Effector CD8-positive, alpha-beta T cell (primary cell): Measurements from ENCODE around the gene PIGM.

Experiments used
- DNase-seq: peaks from one replicate; lab custom pipeline; 2025; lab: John Stamatoyannopoulos, UW

Gene PIGM

DNA sequence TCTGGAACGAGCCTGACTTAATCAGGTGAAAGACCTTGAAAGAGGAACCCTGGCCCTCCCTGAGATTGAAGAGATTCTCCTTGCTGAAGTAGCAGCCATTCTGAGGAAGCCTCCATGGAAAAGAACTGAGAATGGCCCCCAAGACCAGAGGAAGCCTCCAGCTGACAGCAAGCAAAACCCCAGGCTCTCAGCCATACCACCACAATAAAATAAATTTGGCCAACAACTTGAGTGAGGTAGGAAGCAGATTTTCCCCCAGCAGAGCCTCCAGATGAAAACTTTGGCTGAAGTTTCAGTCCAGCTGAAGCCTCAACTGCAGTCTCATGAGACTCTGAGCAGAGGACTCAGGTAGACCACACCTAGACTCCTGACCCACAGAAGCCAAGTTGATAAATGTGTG is 43.8 kb downstream of the PIGM start:
- no peak for DNase-seq

DNA sequence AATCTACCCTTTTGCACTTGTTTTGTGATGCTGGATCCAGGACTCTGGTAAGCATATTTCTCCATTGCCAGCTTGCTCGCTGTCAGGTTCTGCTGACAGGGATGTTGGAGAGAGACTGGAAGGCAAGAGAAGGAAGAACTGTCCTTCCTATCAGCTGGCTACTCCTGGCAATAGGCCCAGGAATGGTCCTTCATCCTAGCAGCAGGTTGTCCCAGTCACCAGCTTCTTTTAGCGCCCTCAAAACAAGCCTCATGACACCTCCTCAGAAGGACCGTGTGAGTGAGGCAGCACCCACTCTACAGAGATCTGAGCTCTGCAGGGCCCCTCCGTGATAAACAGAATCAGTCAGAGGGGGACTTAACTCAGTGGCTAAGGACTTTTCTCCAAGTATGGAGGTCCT is 44.6 kb downstream of the PIGM start:
- no peak for DNase-seq

DNA sequence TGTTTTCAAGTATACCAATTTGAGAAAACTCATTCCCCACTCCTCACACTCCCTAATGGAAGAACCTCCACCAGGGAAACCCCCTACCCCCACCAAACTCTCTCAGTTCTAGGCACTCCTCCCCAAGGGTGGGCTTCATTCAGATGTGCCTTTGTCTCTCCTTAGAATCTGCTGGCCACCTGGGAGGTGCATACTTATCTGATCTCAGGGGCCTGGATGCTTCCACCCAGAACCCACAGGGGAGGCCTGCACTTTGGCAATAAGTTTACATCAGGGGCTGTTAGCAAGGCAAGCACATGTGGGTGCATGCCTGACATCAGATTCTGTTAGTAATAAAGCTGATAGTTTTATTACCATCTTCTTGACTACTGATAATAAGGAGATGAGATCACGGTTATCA is 45.3 kb downstream of the PIGM start:
- DNase-seq = no peak

DNA sequence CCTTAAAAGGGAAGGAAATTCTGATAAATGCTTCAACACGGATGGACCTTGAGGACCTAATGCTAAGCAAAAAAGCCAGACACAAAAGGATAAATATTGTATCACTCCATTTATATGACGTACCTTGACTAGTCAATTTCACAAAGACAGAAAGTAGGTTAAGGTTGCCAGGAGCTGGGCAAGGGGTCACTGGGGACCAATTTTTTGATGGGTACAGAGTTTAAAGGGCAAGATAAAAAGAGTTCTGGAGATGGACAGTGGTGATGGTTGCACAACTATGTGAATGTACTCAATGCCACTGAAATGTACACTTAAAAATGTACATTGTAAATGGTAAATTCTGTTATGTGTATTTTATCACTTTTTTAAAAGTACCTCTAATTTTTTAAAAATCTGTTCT is 45.7 kb downstream of the PIGM start:
- DNase-seq = no peak

DNA sequence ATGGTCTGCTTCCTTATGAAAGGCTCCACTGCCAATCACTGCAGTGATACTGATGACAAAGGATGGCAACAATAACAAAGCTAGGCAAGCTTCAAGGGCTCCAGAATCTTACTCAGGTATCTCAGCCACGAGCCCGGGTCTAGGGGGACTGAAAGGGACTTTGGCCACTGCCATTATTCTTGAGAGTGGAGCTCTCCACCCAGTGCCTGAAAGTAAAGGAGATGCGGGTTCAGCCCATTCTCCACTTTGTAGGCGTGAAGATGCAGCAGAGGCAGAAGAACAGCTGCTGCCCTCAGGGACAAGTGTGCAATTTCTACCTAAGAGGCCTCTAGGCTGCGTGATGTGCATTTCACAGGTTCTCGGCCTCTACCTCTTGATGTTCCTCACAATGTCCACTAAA is 46.3 kb downstream of the PIGM start:
- no peak for DNase-seq

DNA sequence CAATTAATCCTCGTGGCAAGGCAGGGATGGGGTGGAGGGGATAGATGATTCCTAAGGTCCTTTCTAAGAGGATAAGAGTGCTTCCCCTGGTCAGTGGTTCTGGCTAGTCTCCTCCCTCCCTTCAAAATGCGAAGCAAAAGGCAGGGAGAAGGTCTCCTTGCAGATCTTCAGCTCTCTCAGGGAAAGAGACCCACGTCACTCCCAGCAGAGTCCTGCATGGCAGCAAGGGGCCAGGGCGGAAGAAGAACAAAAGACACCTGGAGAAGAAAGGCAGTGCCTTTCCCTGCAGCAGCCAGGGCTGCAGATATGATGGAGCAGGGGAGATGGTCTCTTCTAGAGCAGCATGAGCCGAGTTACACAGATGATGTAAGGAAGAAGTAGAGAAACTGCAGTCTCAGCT is 48.1 kb downstream of the PIGM start:
- DNase-seq = no peak

DNA sequence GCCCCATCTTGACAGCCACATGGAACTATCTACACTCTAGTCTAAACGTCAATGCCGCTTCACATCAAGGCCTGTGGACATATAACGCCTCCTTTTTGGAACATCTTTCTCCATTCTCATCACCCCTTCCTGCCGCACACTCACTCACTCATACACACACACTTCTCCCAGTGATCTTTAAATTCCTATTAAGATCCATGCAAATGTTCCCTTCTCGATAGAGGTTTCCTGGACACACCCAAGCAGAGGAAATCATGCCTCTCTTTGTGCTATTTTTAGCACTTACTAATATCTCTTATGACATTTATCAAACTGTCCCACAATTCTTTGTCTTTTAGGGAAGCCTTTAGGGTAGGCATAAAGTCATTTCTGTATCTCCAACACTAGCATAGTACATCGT is 49.5 kb downstream of the PIGM start:
- no peak for DNase-seq

DNA sequence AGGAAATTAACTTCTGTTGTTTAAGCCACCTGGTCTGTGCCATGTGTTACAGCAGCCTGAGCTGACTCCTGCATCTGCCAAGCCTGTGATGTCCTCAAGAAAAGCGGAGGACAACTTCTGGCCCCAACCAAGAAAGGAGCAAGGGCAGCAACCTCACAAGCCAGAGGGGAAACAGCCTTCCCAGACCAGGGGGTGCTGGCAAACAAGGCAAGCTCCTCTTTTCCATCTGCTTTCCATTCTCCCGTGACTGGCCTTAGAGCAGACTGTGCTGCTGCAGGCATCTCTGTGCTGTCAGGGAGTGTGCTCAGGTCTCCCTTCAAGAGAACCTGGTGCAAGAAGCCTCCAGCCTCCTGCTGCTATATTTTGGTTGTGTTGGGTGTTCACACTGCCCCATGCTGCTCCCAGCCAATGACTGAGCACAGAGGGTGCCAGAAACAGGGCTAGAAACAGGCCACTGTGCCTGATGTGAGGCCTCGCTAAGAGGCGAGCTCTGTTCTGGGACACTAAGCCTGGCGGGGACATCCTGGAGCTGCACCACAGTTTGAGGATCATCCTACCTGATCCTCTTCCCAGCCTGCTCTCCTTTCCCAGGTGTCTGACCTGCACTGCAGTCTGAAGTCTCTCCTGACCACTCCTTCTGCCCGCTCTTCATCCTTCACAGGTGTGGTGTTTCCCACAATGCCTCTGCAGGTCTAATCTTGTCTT is 50.3 kb downstream of the PIGM start:
- DNase-seq = no peak

DNA sequence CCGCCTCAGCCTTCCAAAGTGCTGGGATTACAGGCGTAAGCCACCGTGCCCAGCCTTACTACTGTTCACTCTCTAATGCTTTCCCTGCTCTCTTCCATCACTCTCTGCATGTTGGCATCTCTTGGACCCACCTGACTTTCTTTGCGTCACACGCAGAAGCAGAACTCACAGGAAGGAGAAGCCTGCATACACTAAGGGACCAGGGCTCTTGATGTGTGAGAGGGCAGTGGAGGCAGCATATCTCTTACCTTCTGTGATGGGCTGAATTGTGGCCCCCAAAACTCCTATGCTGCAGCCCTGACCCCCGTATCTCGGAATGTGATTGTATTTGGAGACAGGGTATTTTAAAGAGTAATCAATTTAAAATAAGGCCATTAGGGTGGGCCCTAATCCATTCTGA is 51.0 kb downstream of the PIGM start:
- no peak for DNase-seq

DNA sequence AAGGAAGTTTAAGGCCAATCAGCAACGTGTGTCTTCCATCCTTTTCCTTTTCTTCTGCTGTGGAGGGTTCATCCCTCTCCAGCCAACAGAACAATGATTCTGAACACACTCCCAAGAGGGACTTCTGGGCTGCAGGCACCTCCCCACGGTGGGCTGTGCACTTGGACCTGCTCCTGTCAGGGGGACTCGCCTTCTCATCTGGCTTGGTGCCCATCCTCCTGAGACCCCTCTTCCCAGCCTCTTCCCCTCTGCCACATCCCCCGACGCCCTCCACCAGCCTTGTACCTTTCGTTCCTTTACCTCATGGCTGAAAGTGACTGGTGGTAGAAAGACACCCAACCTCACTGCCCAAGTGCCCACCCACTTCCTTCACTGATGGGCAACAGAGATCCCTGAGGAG is 51.7 kb downstream of the PIGM start:
- no peak for DNase-seq

DNA sequence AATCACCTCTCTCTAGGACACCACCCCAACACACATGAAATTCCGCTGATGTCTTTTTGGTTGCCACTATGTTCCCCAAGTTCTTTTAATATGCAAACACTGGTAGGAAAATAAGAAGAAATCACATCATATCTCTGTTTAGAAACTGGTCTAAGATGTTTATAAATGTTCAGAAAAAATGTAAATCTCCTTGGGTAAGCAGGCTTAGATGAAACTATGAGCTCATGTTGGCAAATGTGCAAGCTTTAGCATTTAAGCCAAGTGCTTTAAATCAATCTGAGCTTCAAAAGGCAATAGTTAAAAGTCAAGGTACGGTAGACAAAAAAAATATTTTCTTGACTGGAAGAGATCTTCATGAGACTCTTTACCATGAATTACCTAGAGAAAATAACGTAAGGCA is 52.5 kb downstream of the PIGM start:
- DNase-seq = no peak

DNA sequence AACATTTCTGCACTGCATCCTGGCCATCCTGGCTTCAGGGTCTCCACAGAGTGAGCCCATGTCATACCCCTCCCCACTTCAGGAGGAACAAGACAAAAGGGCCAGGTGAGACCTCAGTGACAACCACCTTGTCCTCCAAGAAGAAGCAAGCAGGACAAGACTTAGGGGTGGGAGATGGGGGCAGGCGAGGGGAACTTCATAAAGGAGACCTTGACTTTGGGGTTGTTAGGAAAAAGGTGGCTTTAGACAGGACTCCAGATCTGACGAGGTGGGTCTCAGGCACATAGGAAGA is 53.7 kb downstream of the PIGM start:
- no peak for DNase-seq

DNA sequence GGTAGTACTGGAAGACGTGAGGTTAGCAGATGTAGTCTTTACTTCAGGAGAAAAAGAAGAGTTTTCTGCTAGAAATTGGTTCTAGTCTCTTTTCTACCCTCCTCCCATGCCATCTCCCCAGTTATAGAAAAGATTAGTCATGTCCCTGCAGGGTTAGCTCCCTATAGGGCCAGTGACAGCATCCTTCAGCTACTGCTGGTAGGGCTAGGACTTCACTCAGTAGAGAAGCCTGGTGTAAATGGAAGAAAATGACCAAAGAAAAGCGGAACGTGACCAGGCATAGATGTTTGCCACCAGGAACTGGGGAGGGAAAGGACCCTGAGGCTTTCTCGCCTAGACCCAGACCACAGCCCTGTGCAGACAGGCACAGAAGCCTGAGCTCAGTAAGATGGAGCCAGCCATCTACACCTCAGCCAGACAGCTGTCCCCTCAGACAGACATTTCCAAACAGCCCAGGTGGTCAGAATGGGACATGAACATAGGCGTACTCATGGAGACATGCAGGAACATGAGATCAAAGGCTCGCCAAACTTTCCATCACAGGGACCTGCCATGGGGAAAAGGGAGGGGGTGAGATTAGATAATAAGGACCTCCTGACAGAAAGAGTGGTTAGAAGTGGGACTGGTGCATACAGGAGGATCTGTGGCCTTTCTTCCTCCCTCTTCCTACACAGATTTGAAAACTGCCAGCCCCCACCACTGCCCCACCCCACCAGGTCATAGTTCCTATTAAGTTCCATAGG is 54.3 kb downstream of the PIGM start:
- DNase-seq = no peak
